ACC112 (cell line): ENCODE results near the gene PML.
A peak's percentile ranks its signal among the peaks of the same experiment; 100 is the strongest.

Experiments
- H2AFZ ChIP-seq: fragments of 200-600 bp; sonication (generic); one replicate; pipeline ENCODE4 v1.6.0; 2017; ENCODE audit warnings: antibody characterized with exemption, low read length; ENCODE audit not compliant: unreplicated experiment
- H3K27ac ChIP-seq: fragments of 200-600 bp; sonication (generic); 2 replicates; pipeline ENCODE4 v1.5.1; 2014; ENCODE audit warnings: low read depth, mild to moderate bottlenecking, antibody characterized with exemption, low read length, moderate library complexity
- H3K27me3 ChIP-seq: fragments of 200-600 bp; sonication (generic); 2 replicates; pipeline ENCODE4 v1.6.1; 2014; ENCODE audit warnings: mild to moderate bottlenecking, antibody characterized with exemption, low read length, moderate library complexity, mixed read lengths; ENCODE audit not compliant: insufficient read depth
- H3K36me3 ChIP-seq: fragments of 200-600 bp; sonication (generic); 2 replicates; pipeline ENCODE4 v1.6.1; 2016; ENCODE audit warnings: mild to moderate bottlenecking, antibody characterized with exemption, low read length, moderate library complexity, mixed read lengths; ENCODE audit not compliant: insufficient read depth
- H3K4me1 ChIP-seq: fragments of 200-600 bp; sonication (generic); one replicate; pipeline ENCODE4 v1.6.1; 2016; ENCODE audit warnings: low read length, mixed read lengths; ENCODE audit not compliant: insufficient read depth, unreplicated experiment, control insufficient read depth
- H3K4me3 ChIP-seq: fragments of 200-600 bp; sonication (generic); 2 replicates; pipeline ENCODE4 v1.5.1; 2014; ENCODE audit warnings: mild to moderate bottlenecking, low read depth, low read length
- H3K79me2 ChIP-seq: fragments of 200-600 bp; sonication (generic); one replicate; pipeline ENCODE4 v1.6.0; 2016; ENCODE audit warnings: low read length; ENCODE audit not compliant: control insufficient read depth, unreplicated experiment, insufficient read depth

The PML gene

GRCh38 chr15:73950831-73951561, 43.5 kb upstream of the PML start:
- Histone ChIP-seq H3K27ac (peak overlapping the region; percentile 80), H3K36me3 (peaks cover 5% of the 10 kb centered on the region; the same call in 1 of the 2 replicates)

GRCh38 chr15:73951601-73952000, 42.9 kb upstream of the PML start:
- H3K27me3 ChIP-seq: no peaks in the 10 kb centered on the region

More at GRCh38 chr15:73950831-73951561, 43.5 kb upstream of the PML start:
- H3K27me3 ChIP-seq: no peaks in the 10 kb centered on the region
- no peak overlapping the region for H2AFZ ChIP-seq
- H3K4me3 ChIP-seq: no peak overlapping the region
- peaks cover 25% of the 10 kb centered on the region for H3K4me1 ChIP-seq
- H3K79me2 ChIP-seq: no peaks in the 10 kb centered on the region

GRCh38 chr15:73952171-73952912, 42.2 kb upstream of the PML start:
- no peak overlapping the region for H3K4me3 ChIP-seq
- no peaks in the 10 kb centered on the region for H3K27me3 ChIP-seq
- H3K27ac ChIP-seq: peak overlapping the region; percentile 80; the same call in 1 of the 2 replicates
- H2AFZ ChIP-seq: no peak overlapping the region
- H3K36me3 ChIP-seq: peaks cover 5% of the 10 kb centered on the region; the same call in 1 of the 2 replicates
- H3K4me1 ChIP-seq: peaks cover 39% of the 10 kb centered on the region
- no peaks in the 10 kb centered on the region for H3K79me2 ChIP-seq

More at GRCh38 chr15:73951601-73952000, 42.9 kb upstream of the PML start:
- Histone ChIP-seq H2AFZ (no peak overlapping the region), H3K79me2 (no peaks in the 10 kb centered on the region), H3K4me1 (peaks cover 31% of the 10 kb centered on the region), H3K4me3 (no peak overlapping the region), H3K36me3 (peaks cover 5% of the 10 kb centered on the region; the same call in 1 of the 2 replicates), H3K27ac (peak overlapping the region; percentile 80)

DNA sequence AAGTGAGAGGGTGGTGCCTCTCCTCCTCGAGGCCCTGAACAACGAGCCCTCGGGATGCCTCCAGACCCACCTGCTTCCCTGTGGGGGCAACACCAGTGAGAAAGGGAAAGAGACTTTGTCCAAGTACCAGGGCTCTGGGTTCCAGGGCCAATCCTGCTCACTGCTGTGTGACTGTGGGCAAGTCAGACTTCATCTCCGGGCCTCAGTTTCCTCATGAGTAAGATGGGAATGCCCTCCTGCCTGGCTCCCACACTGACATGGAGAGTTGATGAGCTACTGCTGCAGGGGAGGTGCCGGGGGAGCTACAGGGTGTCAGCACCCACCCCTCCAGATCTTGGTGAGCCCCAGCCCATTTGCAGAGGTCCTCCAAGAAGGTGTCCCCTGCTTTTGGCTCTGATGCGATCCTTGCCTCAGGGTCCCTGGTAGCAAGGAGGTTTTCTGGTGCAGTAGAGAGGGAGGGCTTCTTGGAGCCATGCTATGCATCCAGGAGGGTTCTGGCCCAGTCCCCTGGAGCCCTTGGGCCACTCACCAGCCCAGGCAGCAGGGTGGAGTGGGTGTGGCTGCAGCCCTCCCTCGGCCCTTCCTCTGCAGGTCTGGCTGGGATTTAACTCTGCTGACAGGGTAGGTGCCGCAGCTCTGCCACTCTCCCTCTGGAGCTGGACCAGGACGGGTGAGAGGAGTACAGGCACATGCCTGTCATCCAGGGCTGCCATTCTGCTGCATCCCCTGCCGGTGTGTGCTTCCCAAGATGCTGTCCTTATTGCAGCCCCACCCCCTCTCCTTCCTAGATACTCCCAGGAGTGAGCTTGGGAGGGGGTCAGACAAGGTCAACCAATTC, 41.4 kb upstream of the PML start:
- Histone ChIP-seq H3K36me3 (peaks cover 5% of the 10 kb centered on the region; the same call in 1 of the 2 replicates), H3K27me3 (no peaks in the 10 kb centered on the region), H3K4me3 (no peak overlapping the region), H3K27ac (no peak overlapping the region), H3K4me1 (peaks cover 41% of the 10 kb centered on the region), H2AFZ (no peak overlapping the region), H3K79me2 (no peaks in the 10 kb centered on the region)

DNA sequence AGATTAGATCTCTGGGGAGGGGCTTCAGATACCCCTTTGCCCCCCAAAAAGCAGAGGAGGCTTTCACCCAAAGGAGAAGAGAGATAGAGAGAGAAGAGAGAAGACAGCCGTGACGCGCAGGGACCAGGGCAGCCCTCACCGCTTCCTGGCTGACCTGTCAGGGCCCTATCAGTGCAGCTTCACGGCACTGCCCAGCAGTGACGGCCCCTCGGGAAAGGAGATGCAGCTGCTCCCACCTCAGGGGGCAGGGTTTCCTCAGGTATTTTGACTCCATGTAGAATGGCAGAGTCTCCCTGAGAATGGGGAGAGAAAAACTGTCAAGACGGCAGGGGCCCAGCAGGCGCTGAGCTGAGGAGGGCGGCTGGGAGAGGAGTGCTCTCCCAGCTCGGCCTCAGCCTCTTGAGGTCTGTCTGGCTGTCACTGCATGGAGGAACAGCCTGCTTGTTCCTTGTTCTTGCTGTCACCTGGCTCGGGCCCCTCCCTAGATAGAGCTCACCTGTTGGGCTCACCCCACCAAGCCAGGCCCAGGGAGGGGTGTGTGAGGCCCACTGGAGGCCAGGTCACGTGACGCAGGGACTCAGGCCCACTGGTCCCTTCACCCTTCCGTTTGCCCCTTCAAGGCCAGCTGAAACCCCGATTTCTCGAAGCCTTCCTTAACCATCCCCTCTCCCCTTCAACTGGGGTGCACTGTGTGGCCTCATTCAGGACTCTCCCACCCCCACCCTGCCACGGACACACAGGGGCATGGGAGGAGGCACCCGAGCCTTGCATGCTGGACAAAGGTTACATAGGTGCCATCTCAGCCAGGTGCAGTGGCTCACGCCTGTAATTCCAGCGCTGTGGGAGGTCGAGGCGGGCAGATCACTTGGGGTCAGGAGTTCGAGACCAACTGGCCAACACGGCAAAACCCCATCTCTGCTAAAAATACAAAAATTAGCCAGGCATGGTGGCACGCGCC, 40.0 kb upstream of the PML start:
- Histone ChIP-seq H2AFZ (no peak overlapping the region), H3K4me1 (peaks cover 53% of the 10 kb centered on the region), H3K27me3 (no peaks in the 10 kb centered on the region), H3K79me2 (no peaks in the 10 kb centered on the region), H3K4me3 (no peak overlapping the region), H3K36me3 (peaks cover under 1% of the 10 kb centered on the region; the same call in 1 of the 2 replicates), H3K27ac (no peak overlapping the region)

GRCh38 chr15:73955326-73955725, 39.2 kb upstream of the PML start:
- H3K27ac ChIP-seq: peak overlapping the region; percentile 4; the same call in 1 of the 2 replicates
- H3K36me3 ChIP-seq: no peaks in the 10 kb centered on the region
- H3K79me2 ChIP-seq: no peaks in the 10 kb centered on the region
- H3K27me3 ChIP-seq: no peaks in the 10 kb centered on the region
- H3K4me1 ChIP-seq: peaks cover 55% of the 10 kb centered on the region
- H2AFZ ChIP-seq: no peak overlapping the region
- H3K4me3 ChIP-seq: no peak overlapping the region

DNA sequence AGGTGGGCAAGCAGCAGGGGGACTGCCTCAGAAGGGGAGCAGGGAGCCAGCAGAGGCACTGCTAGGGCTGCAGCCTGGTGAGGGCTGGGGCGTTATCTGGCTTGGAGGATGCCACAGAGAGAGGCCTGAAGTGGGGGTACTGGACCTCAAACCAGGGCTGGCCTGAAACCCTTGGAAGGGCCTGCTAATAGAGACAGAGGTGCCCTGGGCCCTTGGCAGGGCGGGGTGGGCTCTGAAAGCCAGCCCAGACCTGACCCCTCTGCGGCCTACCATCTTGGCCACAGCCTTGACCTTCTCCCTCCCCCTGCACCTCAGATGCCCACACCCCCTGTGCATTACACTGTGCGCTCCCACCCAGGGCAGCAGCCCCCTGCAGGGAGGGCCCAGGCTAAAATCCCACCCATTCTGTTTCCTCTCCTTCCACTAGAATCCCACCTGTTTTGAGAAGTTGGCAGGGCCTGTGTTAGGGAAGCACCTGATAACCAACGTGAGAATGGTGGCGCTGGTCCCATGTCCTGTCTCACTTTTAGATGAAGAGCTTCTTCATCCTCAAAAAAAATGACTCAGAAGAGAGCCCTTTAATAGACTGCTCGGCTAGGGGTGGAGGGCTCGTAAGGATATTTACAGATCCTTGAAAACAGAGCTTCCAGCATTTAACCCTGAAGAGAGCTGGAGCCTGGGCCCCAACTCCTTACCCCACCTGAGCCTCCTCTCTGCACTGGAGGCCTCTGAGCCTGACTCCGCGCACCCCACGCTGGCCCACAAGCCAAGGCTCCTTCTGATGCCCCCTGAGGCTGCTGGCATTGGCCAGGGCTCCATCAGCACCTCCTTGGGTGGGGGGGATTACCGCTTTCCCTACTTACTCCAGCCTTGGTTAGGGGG, 38.4 kb upstream of the PML start:
- Histone ChIP-seq H3K27me3 (no peaks in the 10 kb centered on the region), H3K36me3 (no peaks in the 10 kb centered on the region), H2AFZ (no peak overlapping the region), H3K27ac (peak overlapping the region; percentile 46), H3K79me2 (no peaks in the 10 kb centered on the region), H3K4me1 (peaks cover 47% of the 10 kb centered on the region), H3K4me3 (no peak overlapping the region)

- no peaks in the 10 kb centered on the region for H3K36me3 ChIP-seq
- no peaks in the 10 kb centered on the region for H3K79me2 ChIP-seq
- no peaks in the 10 kb centered on the region for H3K27me3 ChIP-seq
- peaks cover 42% of the 10 kb centered on the region for H3K4me1 ChIP-seq
- 0 out of 2 replicates have a peak overlapping the region, but pooled peaks have one; percentile 3 for H3K4me3 ChIP-seq
- H3K27ac ChIP-seq: peak overlapping the region; percentile 46
- no peak overlapping the region for H2AFZ ChIP-seq
Observed at GRCh38 chr15:73956743-73957135, 37.8 kb upstream of the PML start.

DNA sequence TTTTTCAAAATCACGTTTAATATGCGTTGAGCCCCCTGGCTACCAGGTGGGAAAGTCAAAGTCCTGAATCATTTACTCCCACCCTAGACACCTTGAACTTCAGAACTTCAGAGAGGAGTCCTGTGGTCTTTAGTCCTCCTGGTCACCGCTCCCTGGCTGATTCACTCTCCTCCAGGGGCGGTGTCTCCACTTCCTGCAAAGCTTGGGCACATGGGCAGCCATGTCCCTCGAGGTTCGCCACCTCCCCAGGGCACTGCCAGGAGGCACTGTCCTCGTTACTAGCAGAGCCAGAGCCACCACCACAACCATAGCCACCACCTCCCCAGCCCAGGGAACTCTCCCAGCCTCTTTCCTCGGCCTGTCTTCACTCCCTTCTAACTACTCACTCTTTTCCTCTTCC, 37.2 kb upstream of the PML start:
- H3K4me3 ChIP-seq: 0 out of 2 replicates have a peak overlapping the region, but pooled peaks have one; percentile 3
- H3K27ac ChIP-seq: peak overlapping the region; percentile 32
- H3K79me2 ChIP-seq: no peaks in the 10 kb centered on the region
- peaks cover 39% of the 10 kb centered on the region for H3K4me1 ChIP-seq
- no peaks in the 10 kb centered on the region for H3K27me3 ChIP-seq
- H2AFZ ChIP-seq: no peak overlapping the region
- H3K36me3 ChIP-seq: no peaks in the 10 kb centered on the region
